Spleen (tissue), 7 donors: ENCODE data around the gene TSHR.

ENCODE experiments used
- POLR2A ChIP-seq, 3 donors: fragments of 450-650 bp; IDR thresholded peaks; one replicate each; pipeline ENCODE4 v1.5.1; 2017; ENCODE audit warnings: antibody characterized with exemption in 3 of 3, mild to moderate bottlenecking in 1 of 3
- TF ChIP-seq, protein P1 (sequence below), 11 experiments: fragments of 200-600 bp in 7 of 11; fragments of 450-650 bp in 4 of 11; sonication (generic) in 4 of 11; IDR thresholded peaks in 8 of 11; conservative IDR thresholded peaks in 3 of 11; 1 replicate in 7 of 11; 2 replicates in 4 of 11; pipeline versions ENCODE4 v1.4.0 to v1.8.0; 2016 to 2021; ENCODE audit warnings: antibody characterized with exemption in 11 of 11, inconsistent platforms in 4 of 11, mild to moderate bottlenecking in 1 of 11
- donor health status: DM: no; HTN: no; CAD: no; lungs with moderate emphysema.
- donor health status: DM: no; HTN: no; CAD: no.
- donor health status: DM: no; HTN: no; CAD: no.

DNA sequence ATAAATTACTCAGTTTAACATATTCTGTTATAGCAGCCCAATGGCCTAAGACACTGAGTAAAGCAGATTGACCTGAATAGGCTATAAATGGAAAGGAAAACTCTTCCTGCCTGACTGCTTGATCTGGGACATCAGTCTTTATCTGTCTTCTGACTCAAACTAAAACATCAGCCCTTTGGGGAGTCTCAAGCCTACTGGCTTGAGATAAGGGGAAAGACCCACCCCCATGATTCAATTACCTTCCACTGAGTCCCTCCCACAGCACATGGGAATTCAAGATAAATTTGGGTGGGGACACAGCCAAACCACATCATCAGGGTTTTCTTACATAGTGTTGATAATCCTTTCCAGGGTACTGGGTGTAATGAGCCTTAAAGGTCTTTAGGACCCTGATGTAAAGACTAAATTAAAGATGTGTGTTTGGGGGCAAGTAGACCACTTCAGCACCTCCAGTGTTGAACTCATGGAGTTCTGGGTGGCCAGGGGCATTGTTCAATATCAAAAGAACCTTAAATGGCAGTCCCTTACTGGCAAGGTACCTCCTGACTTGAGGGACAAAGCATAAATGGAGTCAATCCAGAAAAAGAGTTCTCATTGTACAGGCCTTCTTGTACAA, 67.8 kb downstream of the TSHR start:
- TF ChIP-seq, protein P1, sequence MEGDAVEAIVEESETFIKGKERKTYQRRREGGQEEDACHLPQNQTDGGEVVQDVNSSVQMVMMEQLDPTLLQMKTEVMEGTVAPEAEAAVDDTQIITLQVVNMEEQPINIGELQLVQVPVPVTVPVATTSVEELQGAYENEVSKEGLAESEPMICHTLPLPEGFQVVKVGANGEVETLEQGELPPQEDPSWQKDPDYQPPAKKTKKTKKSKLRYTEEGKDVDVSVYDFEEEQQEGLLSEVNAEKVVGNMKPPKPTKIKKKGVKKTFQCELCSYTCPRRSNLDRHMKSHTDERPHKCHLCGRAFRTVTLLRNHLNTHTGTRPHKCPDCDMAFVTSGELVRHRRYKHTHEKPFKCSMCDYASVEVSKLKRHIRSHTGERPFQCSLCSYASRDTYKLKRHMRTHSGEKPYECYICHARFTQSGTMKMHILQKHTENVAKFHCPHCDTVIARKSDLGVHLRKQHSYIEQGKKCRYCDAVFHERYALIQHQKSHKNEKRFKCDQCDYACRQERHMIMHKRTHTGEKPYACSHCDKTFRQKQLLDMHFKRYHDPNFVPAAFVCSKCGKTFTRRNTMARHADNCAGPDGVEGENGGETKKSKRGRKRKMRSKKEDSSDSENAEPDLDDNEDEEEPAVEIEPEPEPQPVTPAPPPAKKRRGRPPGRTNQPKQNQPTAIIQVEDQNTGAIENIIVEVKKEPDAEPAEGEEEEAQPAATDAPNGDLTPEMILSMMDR (IDR thresholded peaks at IDR 0.05 in 8 of 11, conservative IDR thresholded peaks at IDR 0.05 in 3 of 11) = no peak
- no peak for TF ChIP-seq POLR2A (IDR thresholded peaks at IDR 0.05)
